Astrocyte of the spinal cord (primary cell): ENCODE measurements around the gene PRDM12.

Experiments
- DNase-seq: peaks from one replicate; pipeline ENCODE4 v3.0.0; 2011; ENCODE audit warnings: low read depth, low spot score
- H3K4me3 ChIP-seq: 2 replicates; pipeline ENCODE4 v1.5.1; 2011; ENCODE audit warnings: low read depth, mild to moderate bottlenecking, low read length, moderate library complexity
- in situ Hi-C: cut with HindIII; loops from 2 replicates; pipeline ENCODE4 v1.10.0; 2017; ENCODE audit warnings: low sequenced_read_pairs
- TF ChIP-seq, protein P1 (sequence below): IDR thresholded peaks from 2 replicates; pipeline ENCODE4 v1.5.1; 2012; ENCODE audit warnings: low read depth, mild to moderate bottlenecking, low read length, inconsistent platforms

Gene PRDM12

DNA sequence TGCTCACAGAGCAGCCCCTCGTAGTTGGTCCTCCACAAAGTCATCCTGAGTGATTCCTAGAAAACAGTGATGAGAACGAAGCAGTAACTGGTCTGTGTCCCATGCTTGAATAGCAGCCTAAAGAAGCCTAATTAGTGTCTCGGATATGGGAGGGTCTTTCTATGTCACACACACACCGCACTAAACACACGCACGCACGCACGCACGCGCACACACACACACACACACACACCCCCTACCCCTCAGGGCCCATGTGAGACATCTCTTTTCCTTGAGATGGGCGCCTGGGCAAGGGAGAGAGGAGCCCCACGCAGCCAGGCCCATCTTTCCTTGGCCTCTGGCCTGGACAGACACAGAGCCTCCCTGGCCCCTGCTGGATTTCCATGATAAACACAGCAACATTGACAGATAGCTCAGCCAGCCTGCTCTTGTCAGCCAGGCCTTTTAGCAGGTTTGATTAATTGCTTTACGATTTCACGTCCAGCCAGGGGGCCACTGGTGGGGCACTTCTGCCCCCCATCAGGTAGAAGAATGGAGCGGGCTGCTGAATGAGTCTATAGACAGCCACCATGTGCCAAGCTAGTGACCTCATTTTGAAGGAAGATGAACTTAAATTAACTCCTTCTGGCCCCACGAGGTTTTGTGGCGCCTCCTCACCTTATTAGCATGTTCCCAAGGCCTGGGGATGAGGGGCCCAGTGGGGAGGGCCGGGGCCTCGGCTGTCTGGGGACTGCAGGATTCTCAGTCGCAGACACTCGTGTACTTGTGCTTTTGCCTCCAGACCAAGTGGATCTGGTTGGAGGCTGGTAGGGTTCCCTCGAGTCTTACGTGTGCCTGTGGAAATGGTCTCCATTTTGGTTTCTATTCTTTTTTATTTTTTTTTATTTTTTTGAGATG, 36.2 kb upstream of the PRDM12 start:
- DNase-seq = no peak
- H3K4me3 ChIP-seq = no peak overlapping the region
- in situ Hi-C loops = no loop called here
- TF ChIP-seq, protein P1, sequence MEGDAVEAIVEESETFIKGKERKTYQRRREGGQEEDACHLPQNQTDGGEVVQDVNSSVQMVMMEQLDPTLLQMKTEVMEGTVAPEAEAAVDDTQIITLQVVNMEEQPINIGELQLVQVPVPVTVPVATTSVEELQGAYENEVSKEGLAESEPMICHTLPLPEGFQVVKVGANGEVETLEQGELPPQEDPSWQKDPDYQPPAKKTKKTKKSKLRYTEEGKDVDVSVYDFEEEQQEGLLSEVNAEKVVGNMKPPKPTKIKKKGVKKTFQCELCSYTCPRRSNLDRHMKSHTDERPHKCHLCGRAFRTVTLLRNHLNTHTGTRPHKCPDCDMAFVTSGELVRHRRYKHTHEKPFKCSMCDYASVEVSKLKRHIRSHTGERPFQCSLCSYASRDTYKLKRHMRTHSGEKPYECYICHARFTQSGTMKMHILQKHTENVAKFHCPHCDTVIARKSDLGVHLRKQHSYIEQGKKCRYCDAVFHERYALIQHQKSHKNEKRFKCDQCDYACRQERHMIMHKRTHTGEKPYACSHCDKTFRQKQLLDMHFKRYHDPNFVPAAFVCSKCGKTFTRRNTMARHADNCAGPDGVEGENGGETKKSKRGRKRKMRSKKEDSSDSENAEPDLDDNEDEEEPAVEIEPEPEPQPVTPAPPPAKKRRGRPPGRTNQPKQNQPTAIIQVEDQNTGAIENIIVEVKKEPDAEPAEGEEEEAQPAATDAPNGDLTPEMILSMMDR = no peak

DNA sequence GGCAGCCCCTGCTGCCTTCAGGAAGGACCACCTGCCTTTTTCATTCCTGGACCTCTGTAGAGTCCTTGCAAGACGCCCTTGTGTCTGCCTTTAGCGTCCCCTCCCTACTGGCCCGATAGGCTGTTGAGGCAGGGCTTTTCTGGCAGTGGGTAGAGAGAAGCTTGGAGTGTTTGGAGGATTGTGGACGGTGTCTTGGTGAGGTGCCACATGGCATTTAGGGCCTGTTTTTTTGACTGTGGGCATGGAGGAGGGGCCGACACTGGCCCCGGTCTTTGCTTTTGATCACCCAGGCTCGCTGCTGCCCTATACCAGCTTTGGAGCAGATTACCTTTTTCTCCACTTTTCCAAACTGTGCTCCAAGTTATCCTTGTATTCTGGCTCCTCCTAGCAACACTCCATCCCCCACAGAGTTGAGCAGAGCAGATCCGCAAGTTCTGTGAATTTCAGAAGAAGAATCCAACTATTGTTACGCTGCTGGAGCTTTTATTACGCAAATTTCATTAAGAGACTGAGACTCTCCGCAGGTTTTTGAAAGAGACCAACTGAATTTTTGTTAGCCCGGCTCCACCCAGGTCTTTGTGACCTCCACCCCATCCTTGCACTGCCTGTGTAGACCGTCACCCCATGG, 34.8 kb upstream of the PRDM12 start:
- TF ChIP-seq, protein P1 = no peak
- no peak for DNase-seq
- in situ Hi-C loops = no loop called here
- H3K4me3 ChIP-seq = no peak overlapping the region

DNA sequence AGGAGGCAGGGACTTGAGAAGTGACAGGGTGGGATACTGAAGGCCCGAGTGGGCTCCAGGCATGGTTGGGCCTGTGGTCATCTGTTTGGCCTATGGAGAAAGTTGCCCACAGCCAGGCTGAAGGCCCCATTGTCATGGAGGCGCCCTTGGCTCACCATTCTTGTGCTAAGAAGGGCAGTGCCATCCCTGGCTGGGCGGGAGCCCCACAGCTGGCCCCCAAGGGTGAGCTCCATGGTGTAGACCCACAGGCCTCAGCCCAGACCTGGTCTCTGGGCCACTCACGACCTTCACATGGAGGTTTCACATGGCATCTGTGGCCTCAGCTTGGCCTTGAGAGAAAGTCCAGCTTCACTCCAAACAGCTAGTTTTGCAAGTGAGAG, 34.3 kb upstream of the PRDM12 start:
- no peak overlapping the region for H3K4me3 ChIP-seq
- no peak for DNase-seq
- TF ChIP-seq, protein P1 = no peak
- in situ Hi-C loops = no loop called here

DNA sequence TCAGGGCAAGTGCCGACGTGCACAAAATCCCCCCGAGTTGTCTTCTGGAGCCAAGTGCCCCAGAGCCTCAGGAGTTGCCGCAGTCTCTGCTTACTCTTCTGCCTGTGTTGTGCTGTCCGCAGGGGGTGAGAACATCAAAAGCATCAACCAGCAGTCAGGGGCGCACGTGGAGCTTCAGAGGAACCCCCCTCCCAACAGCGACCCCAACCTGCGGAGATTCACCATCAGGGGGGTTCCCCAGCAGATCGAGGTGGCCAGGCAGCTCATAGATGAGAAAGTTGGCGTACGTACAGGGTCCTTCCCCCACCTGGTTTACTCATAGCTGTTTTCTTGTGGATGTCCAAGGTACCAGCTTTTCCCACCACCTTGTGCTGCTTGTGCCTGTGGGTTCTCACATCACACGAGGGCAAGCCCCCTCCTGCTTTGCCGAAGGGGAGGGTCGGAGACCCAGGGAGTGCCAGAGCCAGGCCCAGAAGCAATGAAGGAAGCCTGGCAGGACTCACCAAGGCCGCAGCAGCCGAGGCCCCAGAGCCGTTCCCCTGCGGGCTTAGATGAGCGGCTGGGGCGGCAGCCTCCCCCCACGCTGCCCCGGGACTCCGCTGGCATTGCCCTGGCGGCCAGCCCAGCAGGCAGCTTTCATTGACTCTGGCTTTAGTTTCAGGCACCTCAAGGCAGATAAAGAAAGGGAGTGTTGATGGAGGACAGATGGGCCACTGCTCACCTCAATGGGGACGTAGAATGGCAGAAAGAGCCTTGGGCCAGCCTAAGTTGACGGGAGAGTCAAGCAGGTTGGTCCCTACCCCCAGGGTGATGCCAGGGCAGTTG, 33.7 kb upstream of the PRDM12 start:
- in situ Hi-C loops = no loop called here
- H3K4me3 ChIP-seq = no peak overlapping the region
- DNase-seq = no peak
- TF ChIP-seq, protein P1 = no peak

DNA sequence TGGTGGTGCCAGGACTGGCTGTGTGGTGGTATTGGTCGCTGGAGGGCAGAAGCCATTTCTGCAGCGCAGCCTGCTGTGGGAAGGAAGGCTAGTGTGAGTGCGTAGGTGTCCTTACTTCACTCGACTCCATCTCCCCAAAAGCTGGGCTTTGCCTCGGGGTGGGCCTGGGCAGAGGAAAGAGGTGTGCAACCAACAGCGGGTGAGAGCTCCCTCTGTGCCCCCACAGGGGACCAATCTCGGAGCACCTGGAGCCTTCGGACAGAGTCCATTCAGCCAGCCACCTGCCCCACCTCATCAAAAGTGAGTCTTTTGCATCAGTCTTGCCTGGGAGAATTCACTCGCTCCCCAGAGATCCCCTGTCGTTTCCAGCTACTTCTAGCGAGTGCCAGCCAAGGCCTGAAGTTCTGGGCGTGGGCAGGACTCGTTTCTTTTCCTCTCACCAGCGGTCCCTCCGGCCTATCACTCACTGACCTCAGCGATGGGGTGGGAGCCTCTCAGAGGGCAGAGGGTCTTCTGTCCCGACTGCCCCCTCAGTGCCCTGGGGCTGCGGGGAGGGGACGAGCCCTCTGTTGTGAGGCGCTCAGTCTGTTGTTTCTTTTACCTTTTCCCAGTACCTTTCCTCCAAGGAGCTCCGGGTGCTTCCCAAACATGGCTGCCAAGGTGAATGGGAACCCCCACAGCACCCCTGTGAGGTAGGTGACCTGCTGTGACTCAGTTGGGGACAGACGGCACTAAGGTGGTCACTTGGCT, 32.9 kb upstream of the PRDM12 start:
- TF ChIP-seq, protein P1 = no peak
- no peak for DNase-seq
- in situ Hi-C loops = no loop called here

More for the DNA sequence above, 32.9 kb upstream of the PRDM12 start:
- no peak overlapping the region for H3K4me3 ChIP-seq
